ENCODE measurements around the gene MBD3L3.
"Not testable (repeated sequence)": the region's sequence is repeated elsewhere in the genome, so short reads cannot be mapped to it uniquely, and the experiment has no call there.

DNA sequence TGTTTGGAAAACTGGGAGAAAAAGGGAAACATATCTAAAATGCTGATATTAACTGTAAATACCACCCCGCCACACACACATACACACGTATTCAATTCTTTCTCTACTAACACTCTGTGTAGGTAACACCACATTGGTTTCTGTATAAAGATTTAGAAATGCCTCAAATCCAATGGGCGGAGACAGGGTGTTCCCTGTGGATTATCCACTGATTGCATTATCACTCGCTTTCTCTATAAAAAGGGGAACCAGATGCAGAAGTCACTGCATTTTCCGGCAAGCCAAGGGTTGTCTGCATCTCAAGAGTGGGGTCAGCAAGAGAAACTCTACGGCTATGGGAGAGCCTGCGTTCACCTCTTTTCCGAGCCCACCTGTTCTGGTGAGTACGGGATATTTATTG is 28.2 kb downstream of the MBD3L3 start, which contains the start of gene MBD3L5:
- not testable (repeated sequence) for TF ChIP-seq GATA2, GATA3 (IDR thresholded peaks at IDR 0.05; ENCODE audit: low read depth, low read length)

All from SH-SY5Y (cell line).